B cell (primary cell): ENCODE data around the gene UBAC2. TPM values are rescaled to one million over a fixed set of nuclear protein-coding genes. Genes with fewer than 3 reads are reported as not detected.

Experiments used
- ATAC-seq: fragments of 200-7000 bp; cut with Tn5 transposase; one replicate; pipeline ENCODE4 v1.10.0; 2021; ENCODE audit warnings: low read depth, mild to moderate bottlenecking, moderate number of reproducible peaks, moderate library complexity
- CTCF ChIA-PET: fragments of 350-600 bp; sonication (Branson Sonifier 250); formaldehyde crosslinking; loops from one replicate; lab custom pipeline; 2021; ENCODE audit warnings: antibody characterized with exemption, inconsistent platforms; lab: Charles Lee
- POLR2A ChIA-PET: fragments of 350-600 bp; sonication (Branson Sonifier 250); formaldehyde crosslinking; loops from one replicate; lab custom pipeline; 2021; ENCODE audit warnings: antibody characterized with exemption; lab: Charles Lee
- DNase-seq: peaks from one replicate; pipeline ENCODE4 v3.0.0; 2013
- H2AFZ ChIP-seq: 2 replicates; pipeline ENCODE4 v1.6.1; 2012; ENCODE audit warnings: mild to moderate bottlenecking, low read depth, low read length; ENCODE audit not compliant: insufficient read depth, poor library complexity, severe bottlenecking
- H3K27ac ChIP-seq, 2 donors: 1 replicate in 1 of 2; 2 replicates in 1 of 2; pipeline ENCODE4 v1.5.1; 2012 to 2013; ENCODE audit warnings: low read length in 2 of 2, mild to moderate bottlenecking in 2 of 2, moderate library complexity in 1 of 2
- H3K27me3 ChIP-seq, 4 experiments: fragments of 200-600 bp in 1 of 4; sonication (generic) in 1 of 4; replicated peaks in 1 of 4; 1 replicate in 2 of 4; 2 replicates in 2 of 4; pipeline versions ENCODE4 v1.6.1 to v1.7.0; 2013 to 2016; ENCODE audit warnings: low read length in 3 of 4, mild to moderate bottlenecking in 2 of 4, mixed read lengths in 1 of 4, moderate library complexity in 1 of 4; ENCODE audit not compliant: insufficient read depth in 4 of 4, control insufficient read depth in 3 of 4; ENCODE audit errors: control extremely low read depth in 1 of 4
- H3K36me3 ChIP-seq, 2 experiments: replicated peaks in 1 of 2; 1 replicate in 1 of 2; 2 replicates in 1 of 2; pipeline versions ENCODE4 v1.6.1 to v1.7.1; 2013; ENCODE audit warnings: low read length in 1 of 2; ENCODE audit not compliant: insufficient read depth in 2 of 2, control insufficient read depth in 1 of 2; ENCODE audit errors: control extremely low read depth in 1 of 2, extremely low read depth in 1 of 2
- H3K4me1 ChIP-seq, 2 donors: fragments of 200-600 bp in 1 of 2; sonication (generic) in 1 of 2; 1 replicate in 1 of 2; 2 replicates in 1 of 2; pipeline versions ENCODE4 v1.5.1 to v1.6.1; 2013 to 2017; ENCODE audit warnings: low read length in 2 of 2; ENCODE audit not compliant: control insufficient read depth in 2 of 2, insufficient read depth in 2 of 2
- H3K4me2 ChIP-seq: replicated peaks from 2 replicates; pipeline ENCODE3; 2012; ENCODE audit warnings: mild to moderate bottlenecking, low read depth, low read length; ENCODE audit not compliant: poor library complexity, severe bottlenecking
- H3K4me3 ChIP-seq, 5 experiments: fragments of 200-600 bp in 1 of 5; sonication (generic) in 1 of 5; 1 replicate in 3 of 5; 2 replicates in 2 of 5; pipeline versions ENCODE4 v1.5.1 to v1.7.0; 2011 to 2016; ENCODE audit warnings: low read length in 4 of 5, mild to moderate bottlenecking in 4 of 5, low read depth in 2 of 5, control low read depth in 1 of 5, moderate library complexity in 1 of 5; ENCODE audit not compliant: insufficient read depth in 1 of 5; ENCODE audit errors: control extremely low read depth in 1 of 5, extremely low read depth in 1 of 5
- H3K79me2 ChIP-seq: fragments of 200-600 bp; sonication (generic); one replicate; pipeline ENCODE4 v1.6.0; 2016; ENCODE audit warnings: low read length; ENCODE audit not compliant: control insufficient read depth, insufficient read depth
- H3K9ac ChIP-seq: fragments of 200-600 bp; sonication (generic); 2 replicates; pipeline ENCODE4 v1.6.1; 2017; ENCODE audit warnings: mild to moderate bottlenecking, low read length, moderate library complexity
- H3K9me3 ChIP-seq, 3 donors: one replicate each; pipeline versions ENCODE4 v1.6.1 to v1.7.1; 2013; ENCODE audit warnings: low read length in 2 of 3; ENCODE audit not compliant: control insufficient read depth in 2 of 3, insufficient read depth in 1 of 3; ENCODE audit errors: control extremely low read depth in 1 of 3
- H4K20me1 ChIP-seq: 2 replicates; pipeline ENCODE4 v1.6.0; 2012; ENCODE audit warnings: mild to moderate bottlenecking, low read length; ENCODE audit not compliant: insufficient read depth, control insufficient read depth, poor library complexity, severe bottlenecking
- H3K27ac Mint-ChIP-seq: one replicate; pipeline ENCODE4 v1.8.0; 2021; ENCODE audit warnings: mixed read lengths
- H3K27me3 Mint-ChIP-seq: one replicate; pipeline ENCODE4 v1.8.0; 2021; ENCODE audit warnings: mixed read lengths
- H3K4me1 Mint-ChIP-seq: one replicate; pipeline ENCODE4 v1.8.0; 2021; ENCODE audit warnings: mixed read lengths
- H3K4me3 Mint-ChIP-seq: one replicate; pipeline ENCODE4 v1.8.0; 2021; ENCODE audit warnings: mixed read lengths
- H3K9me3 Mint-ChIP-seq: one replicate; pipeline ENCODE4 v1.8.0; 2022; ENCODE audit warnings: mixed read lengths; ENCODE audit not compliant: insufficient read depth
- CTCF ChIP-seq: fragments of 200-600 bp; IDR thresholded peaks from one replicate; pipeline ENCODE4 v1.8.0; 2022; ENCODE audit warnings: antibody characterized with exemption, mild to moderate bottlenecking
- EZH2 ChIP-seq: IDR thresholded peaks from 2 replicates; pipeline ENCODE4 v1.6.1; 2012; ENCODE audit warnings: borderline replicate concordance, low read depth, mild to moderate bottlenecking, moderate library complexity, low read length; ENCODE audit not compliant: insufficient read depth, poor library complexity, severe bottlenecking
- WGBS: methylation state at CpG from one replicate; pipeline ENCODE4 v1.1.5; 2013; ENCODE audit warnings: missing lambda C conversion rate; ENCODE audit not compliant: insufficient coverage; 5-methylcytosine and 5-hydroxymethylcytosine counted together
- intact Hi-C: fragments of 100-400 bp; cut with micrococcal nuclease; formaldehyde crosslinking; loops from one replicate; pipeline ENCODE4 v1.10.0; 2022
- polyA plus RNA-seq: library from polyadenylated mRNA; depleted of rRNA; stranded (reverse); fragments of >200 nt; gene quantifications from 2 replicates; pipeline ENCODE4 v1.2.3, GENCODE V29; 2012
- total RNA-seq, 2 donors: library from RNA; stranded (reverse); fragments of 120-200 nt in 1 of 2; gene quantifications; 1 replicate in 1 of 2; 2 replicates in 1 of 2; pipeline versions ENCODE4 v1.2.3 to v1.2.4, GENCODE V29; 2013 to 2022

UBAC2 gene
- total and polyA plus RNA-seq, 2 donors (not counting 1 experiment from before 2014, with no cell fraction given), result 56.3 to 60.8 TPM

DNA sequence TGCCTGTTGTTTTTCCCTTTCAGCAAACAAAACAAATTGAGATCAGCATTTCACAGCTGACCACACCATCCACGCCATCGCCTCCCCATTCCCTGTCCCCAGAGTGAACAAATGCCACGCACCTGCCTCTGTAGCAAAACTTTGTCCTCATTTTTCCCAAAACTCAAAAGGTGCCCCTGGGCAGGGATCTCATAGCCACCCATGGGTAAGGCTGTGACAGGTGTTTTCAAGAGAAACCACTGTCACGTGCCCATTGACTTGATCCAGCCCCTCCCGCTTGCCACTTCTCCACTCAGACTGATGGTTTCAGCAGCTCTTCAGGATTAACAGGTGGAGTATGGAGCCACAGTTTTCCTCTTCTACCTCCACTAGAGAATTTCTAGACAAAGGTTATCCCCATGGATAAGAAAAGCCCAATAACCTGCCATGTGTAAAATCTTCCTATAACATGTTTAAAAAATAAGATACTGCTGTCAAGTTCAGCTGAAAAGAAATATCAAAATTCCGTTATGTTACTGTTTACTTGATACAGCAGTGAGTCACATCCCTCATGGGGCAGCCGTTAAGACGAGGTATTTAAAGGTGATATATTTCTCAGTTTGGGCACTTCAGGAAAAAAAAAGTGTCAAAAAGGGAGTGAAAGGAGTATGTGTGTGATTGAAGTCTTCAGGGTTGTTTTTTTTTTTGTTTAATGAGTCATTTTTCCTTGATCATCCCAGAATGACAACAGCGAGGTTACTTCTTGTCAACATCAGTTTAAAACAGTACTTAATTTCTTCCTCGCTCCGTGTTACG is 170.0 kb downstream of the UBAC2 start:
- peak overlapping the region; percentile 21 for H3K4me3 Mint-ChIP-seq
- POLR2A ChIA-PET, result interaction anchor here (0.7 kb wide), 1 partner anchor 138 kb away, joined by 4 read pairs; no protein-coding TSS in a partner anchor
- Histone ChIP-seq H3K4me3 (no peak overlapping the region), H3K27me3 (no peaks in the 10 kb centered on the region), H2AFZ (no peak overlapping the region), H4K20me1 (no peaks in the 10 kb centered on the region), H3K79me2 (peaks cover 18% of the 10 kb centered on the region), H3K36me3 (peaks cover 5 to 42% of the 10 kb centered on the region in 2 experiments), H3K9ac (no peak overlapping the region), H3K9me3 (no peaks in the 10 kb centered on the region), H3K4me2 (no peak overlapping the region), H3K27ac (peak overlapping the region in 1 of 2 donors; percentile 29), H3K4me1 (peaks cover 50 to 68% of the 10 kb centered on the region in 2 donors)
- intact Hi-C loops, result no loop called here
- ATAC-seq, result no peak
- H3K4me1 Mint-ChIP-seq, result peaks cover 82% of the 10 kb centered on the region
- H3K27me3 Mint-ChIP-seq, result no peaks in the 10 kb centered on the region
- CTCF ChIA-PET, result interaction anchor here (1.0 to 6.9 kb wide), 4 partner anchors 17 to 101 kb away, joined by 3 to 71 read pairs (median 5); no protein-coding TSS in a partner anchor
- TF ChIP-seq EZH2, result no peak
- no peak for TF ChIP-seq CTCF
- 83% methylated on average over 7 of the region's 12 CpGs for WGBS
- H3K27ac Mint-ChIP-seq, result peak overlapping the region; percentile 85
- H3K9me3 Mint-ChIP-seq, result no peaks in the 10 kb centered on the region
- no peak for DNase-seq

DNA sequence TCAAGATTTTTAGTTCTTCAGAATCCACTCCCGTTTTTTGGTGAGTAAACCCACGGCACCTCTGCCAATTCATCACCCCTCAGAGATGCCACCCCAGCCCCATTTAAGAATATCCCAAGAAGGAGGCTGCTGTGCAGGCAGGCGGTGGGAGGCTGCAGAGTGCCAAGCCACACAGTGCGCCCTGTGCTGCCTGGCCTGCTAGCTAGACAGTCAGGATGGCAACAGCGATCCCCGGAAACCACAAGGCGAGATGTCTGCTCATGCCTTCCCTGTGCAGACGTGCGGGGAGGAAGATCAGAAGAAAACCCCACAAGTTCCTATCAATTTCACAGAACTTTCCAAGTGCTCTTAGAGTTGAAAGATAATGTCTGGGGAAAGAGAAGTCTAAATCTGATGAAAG is 171.3 kb downstream of the UBAC2 start:
- peaks cover 5 to 42% of the 10 kb centered on the region in 2 experiments for H3K36me3 ChIP-seq
- no peak for ATAC-seq
- no peak overlapping the region for H3K9ac ChIP-seq
- H2AFZ ChIP-seq, result no peak overlapping the region
- Mint-ChIP-seq H3K27me3 (no peaks in the 10 kb centered on the region), H3K27ac (peak overlapping the region; percentile 93), H3K9me3 (no peaks in the 10 kb centered on the region), H3K4me1 (peaks cover 82% of the 10 kb centered on the region), H3K4me3 (peak overlapping the region; percentile 33)
- peaks cover 9% of the 10 kb centered on the region for H3K79me2 ChIP-seq
- intact Hi-C loops, result no loop called here
- ChIA-PET POLR2A (interaction anchor here (0.8 to 1.8 kb wide), 2 partner anchors 15 to 23 kb away, joined by 3 to 10 read pairs; no protein-coding TSS in a partner anchor), CTCF (interaction anchor here (1.4 to 19.7 kb wide), 5 partner anchors 12 to 101 kb away, joined by 3 to 477 read pairs (median 11); no protein-coding TSS in a partner anchor)
- no peaks in the 10 kb centered on the region for H4K20me1 ChIP-seq
- peak overlapping the region; percentile 21 to 100 for H3K27ac ChIP-seq
- H3K4me2 ChIP-seq, result no peak overlapping the region
- 82% methylated on average over 3 of the region's 9 CpGs for WGBS
- H3K27me3 ChIP-seq, result no peaks in the 10 kb centered on the region
- no peak for DNase-seq
- no peaks in the 10 kb centered on the region for H3K9me3 ChIP-seq
- peaks cover 50 to 68% of the 10 kb centered on the region in 2 donors for H3K4me1 ChIP-seq
- TF ChIP-seq CTCF, result no peak
- H3K4me3 ChIP-seq, result no peak overlapping the region
